Stimulated activated CD4-positive, alpha-beta T cell treated with anti-CD3 and anti-CD28 coated beads, Interleukin-15, amount 100 ng/mL, for 48 hours (primary cell): ENCODE results near the gene COL5A2.

ENCODE experiments used
- DNase-seq, 2 donors: peaks; one replicate each; pipeline ENCODE4 v3.0.0-alpha.2; 2020; ENCODE audit warnings: low read depth in 2 of 2

The COL5A2 gene

DNA sequence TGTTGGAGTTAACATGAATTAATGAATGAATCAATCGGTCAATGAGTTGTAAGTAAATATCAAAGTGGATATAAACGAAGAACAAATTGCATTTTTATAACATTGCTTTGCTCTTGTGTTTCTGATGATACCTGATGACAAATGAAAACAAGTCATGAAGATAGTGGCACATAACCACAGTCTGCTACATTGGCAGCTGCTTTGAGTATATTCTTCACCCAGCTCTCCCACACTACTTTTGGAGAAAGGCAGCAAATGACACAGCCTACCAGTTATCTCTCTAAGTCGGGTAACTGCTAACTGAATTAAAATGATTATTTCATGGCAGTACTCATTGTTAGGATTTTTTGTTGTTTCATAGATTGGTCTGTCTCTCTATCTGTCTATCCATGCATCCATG lies 76.8 kb downstream of the COL5A2 start:
- DNase-seq = no peak

DNA sequence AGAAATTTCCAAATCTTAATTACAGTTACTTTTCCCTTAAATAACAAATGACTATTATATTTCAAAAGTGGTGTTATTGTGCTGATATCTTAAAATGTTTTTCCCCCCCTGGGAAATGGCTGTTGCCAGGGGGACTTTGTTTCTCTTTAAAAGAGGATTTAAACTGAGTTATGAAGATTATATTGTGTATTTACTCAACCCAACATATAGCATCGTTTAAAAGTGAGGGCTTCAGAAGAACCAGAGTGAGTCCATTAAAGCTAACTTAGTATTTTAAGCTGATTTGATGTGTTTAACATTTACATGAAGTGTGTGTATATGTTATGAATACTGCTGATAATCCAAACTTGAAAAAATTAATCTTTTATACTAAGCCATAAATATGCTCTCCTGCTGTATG lies 81.6 kb downstream of the COL5A2 start:
- DNase-seq = no peak

- DNase-seq = no peak
These were observed 82.7 kb downstream of the COL5A2 start for GRCh38 chr2:189096769-189097447.

GRCh38 chr2:189095101-189095500 lies 84.5 kb downstream of the COL5A2 start:
- DNase-seq = no peak

DNA sequence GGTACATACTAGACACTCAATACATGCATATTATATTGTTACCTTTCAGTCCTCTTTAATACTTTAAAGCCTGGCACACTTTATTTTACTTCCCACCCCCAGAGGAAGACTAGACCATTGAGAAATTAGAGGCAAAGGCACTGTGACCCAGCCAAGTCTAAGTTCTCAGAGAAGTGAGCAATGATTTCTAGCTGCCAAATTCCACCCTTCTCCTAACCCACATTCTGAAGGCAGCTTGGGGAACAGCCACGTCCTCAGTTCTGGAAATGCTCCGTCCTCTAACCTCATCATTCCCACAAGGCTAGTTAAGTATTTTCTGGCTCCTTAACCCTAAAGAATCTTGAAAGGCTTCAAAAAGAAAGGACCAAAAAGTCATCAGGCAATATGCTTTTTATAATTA lies 86.6 kb downstream of the COL5A2 start:
- DNase-seq = no peak

DNA sequence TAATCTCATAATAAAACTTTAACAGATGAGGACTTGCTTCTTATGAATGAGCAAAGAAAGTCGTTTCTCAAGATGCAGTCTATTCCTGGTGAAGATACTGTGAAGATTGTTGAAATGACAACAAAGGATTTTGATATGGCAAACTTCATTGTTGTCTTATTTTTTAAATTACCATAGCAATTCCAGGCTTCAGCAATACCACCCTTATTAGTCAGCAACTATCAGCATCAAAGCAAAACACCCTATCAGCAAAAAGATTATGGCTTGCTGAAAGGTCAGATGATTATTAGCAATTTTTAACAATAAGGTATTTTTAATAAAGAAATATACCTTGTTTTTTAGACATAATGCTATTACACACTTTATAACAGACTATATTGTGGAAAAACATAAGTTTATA lies 88.3 kb downstream of the COL5A2 start:
- no peak for DNase-seq

DNA sequence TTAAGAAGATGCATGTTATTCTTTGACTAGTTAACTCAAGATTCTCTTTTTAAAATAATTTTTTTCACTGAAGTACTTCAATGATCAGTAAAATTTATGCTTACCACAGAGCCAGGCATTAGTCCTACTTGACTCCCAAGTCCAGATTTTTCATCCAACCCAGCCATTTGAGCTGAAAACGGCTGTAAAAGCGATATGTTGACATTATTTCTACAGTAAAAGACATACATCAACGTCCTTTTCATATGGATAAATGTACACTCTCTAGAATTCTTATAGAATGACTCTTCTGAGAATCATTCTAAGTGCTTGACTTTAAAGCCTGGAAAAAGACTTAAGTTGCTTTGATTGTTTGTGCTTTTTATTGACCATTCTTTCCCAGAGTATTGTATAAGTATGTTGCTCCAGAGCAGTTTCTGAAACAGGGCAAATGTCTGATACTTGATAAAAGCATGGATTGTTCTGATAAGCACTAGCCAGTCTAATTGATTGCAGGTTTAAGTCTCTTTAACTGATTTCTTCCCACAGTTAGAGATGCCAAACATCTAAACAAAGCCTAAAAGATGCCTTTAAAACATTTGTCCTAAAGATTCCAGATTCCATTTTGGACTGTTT lies 90.9 kb downstream of the COL5A2 start:
- DNase-seq = no peak

DNA sequence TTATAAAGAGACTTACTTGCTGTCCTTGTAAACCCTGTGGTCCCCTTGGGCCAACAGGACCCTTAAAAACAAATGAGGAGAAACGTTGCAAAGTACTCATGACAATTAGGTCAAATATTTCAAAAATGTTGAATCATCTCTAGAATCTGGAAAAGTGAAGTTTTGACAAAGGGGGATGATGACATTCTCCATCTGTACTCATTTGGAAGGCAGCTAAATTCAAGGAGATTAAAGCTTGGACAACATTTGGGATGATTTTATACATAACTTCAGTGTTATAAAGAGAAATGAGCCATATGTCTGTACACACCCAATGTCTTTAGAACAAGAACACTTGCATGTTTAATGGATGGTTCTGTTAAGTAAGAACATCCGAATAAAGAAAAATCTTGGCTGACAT lies 92.9 kb downstream of the COL5A2 start:
- no peak for DNase-seq

GRCh38 chr2:189086250-189086649 lies 93.3 kb downstream of the COL5A2 start:
- DNase-seq = no peak

GRCh38 chr2:189083606-189084005 lies 96.0 kb downstream of the COL5A2 start:
- DNase-seq = no peak

GRCh38 chr2:189083106-189083505 lies 96.5 kb downstream of the COL5A2 start:
- DNase-seq = no peak

DNA sequence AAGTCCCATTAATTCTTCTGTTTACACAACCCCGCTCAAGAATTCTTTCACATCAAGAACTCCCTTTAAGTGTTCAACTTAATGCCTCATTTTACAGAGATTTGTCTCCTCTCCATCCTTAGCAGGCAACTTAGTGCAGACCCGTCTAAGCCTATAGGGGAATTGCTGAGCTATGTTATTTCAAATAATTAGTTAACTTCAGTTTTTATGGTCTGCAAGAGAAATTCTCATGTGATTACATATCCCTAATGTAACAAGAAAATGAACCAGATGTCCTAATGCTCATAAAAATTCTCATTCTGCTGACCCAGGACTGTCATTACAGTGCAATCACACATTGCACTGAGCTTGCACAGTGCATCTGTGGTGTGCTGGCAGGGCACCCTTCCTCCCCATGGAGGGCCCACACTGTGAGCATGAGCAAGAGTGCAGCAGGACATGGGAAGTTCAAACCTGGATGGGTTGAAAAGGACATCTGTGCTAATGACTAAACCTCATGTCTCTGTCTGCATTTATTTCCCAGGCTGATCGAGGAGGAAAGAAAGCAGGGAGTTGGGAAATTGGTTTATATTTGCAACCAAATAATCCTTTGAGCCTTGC lies 97.1 kb downstream of the COL5A2 start:
- no peak for DNase-seq

DNA sequence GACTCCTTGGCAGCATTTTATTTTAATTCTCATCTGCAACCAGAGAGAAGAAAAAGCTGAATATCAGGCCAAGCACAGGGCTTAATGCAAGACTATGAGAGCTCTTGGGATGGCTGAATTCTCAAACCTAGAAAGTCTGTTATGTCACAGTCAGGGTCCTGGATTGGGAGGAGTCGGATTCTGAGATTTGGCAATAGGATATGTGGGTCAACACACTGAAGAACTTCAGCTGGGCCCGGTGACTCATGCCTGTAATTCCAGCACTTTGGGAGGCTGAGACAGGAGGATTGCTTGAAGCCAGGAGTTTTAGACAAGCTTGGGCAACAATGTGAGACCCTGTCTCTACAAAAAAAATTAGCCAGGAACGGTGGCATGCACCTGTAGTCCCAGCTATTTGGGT lies 103.0 kb downstream of the COL5A2 start:
- no peak for DNase-seq

DNA sequence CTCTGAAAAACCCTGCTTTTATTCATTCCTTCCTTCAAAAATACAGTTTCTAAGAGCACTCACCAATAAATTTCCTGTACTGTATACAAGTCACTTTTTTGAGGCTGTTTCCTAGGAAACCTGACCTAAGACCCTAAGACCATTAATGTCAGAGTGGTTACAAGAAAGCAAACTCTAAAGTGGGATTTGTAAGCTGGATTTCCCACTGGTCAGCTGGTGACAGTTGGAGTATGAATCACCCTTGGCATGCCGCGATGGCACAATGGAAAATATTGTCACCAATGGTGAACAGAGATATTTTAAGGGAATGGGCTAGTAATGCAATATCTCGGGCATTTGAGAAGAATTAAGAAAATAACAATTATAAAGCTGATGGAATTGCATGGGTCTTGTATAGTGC lies 103.4 kb downstream of the COL5A2 start:
- no peak for DNase-seq

- DNase-seq = no peak
These were observed 105.1 kb downstream of the COL5A2 start for GRCh38 chr2:189074506-189074905.

- DNase-seq = no peak
These were observed 107.5 kb downstream of the COL5A2 start for GRCh38 chr2:189072036-189072435.

DNA sequence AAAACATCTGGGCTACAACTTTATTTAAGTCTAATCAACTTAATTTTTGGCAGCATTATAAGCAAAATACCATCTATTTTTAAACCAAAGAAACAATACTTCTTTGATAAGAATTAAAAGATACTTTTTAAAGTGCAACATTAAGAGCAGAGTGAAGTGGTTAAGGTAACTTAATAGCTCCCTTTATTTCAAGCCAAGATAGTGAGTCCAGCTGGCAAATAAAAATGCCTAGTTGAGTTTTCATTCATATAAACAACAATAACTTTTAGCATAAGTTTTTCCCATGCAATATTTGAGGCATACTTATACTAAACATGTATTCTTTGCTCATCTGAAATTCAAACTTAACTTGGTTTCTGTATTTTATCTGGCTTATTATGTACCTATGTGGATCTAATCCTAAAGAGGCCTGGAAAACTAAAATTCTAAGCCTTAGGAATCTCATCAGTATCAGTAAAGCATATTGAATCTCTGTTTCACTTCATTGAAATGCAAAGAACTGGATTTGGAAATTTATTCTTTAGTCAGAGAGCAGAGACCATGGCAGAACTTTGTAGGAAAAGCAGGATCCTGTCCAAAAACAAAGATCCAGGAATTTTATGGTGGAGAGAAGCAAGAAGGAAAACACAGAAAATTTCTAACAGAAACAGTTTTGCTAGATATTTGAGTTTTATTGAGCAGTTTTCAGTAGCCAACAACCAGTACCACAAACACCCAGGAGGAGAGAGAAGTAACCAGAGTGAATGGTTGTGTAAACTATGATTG lies 109.5 kb downstream of the COL5A2 start:
- DNase-seq = no peak

GRCh38 chr2:189066037-189066436 lies 113.5 kb downstream of the COL5A2 start:
- no peak for DNase-seq

GRCh38 chr2:189060096-189060642 lies 119.4 kb downstream of the COL5A2 start:
- DNase-seq = no peak

- DNase-seq = no peak
These were observed 122.2 kb downstream of the COL5A2 start for GRCh38 chr2:189057316-189057715.

GRCh38 chr2:189056200-189057106 lies 123.1 kb downstream of the COL5A2 start:
- DNase-seq = no peak
